Measurements from ENCODE around the gene ZNF678.

The ZNF678 gene

GRCh38 chr1:227718932-227719331 lies 155.6 kb downstream of the ZNF678 start:
- DNase-seq (ENCODE audit: low read depth): no peak
- H3K4me3 ChIP-seq (ENCODE audit: low read depth, low read length): no peak overlapping the region
- no peak for TF ChIP-seq CTCF (conservative IDR thresholded peaks at IDR 0.05; ENCODE audit: low read depth, low read length)

GRCh38 chr1:227723474-227723873 lies 160.1 kb downstream of the ZNF678 start:
- DNase-seq (ENCODE audit: low read depth): peak; percentile 18
- H3K4me3 ChIP-seq (ENCODE audit: low read depth, low read length): no peak overlapping the region
- TF ChIP-seq CTCF (conservative IDR thresholded peaks at IDR 0.05; ENCODE audit: low read depth, low read length): no peak

DNA sequence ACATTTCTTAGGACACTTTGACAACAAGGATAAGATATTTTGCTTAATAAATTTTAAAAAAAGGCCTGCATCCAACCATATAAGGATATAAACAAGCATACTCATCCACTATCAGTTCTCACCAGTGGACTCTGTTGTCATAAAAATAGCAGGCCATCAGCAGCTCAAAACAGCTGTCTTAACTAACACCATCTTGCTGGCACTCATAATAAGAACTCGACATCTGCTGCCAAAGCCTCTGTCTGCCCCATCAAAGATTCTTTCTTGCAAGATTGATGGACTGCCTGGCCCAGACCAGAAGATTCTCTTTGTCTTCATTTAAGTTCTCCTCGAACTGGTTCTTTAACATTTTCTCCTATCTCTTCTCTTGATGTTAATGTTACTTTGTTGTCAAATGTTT lies 161.7 kb downstream of the ZNF678 start:
- no peak for TF ChIP-seq CTCF (conservative IDR thresholded peaks at IDR 0.05; ENCODE audit: low read depth, low read length)
- no peak for DNase-seq (ENCODE audit: low read depth)
- no peak overlapping the region for H3K4me3 ChIP-seq (ENCODE audit: low read depth, low read length)

DNA sequence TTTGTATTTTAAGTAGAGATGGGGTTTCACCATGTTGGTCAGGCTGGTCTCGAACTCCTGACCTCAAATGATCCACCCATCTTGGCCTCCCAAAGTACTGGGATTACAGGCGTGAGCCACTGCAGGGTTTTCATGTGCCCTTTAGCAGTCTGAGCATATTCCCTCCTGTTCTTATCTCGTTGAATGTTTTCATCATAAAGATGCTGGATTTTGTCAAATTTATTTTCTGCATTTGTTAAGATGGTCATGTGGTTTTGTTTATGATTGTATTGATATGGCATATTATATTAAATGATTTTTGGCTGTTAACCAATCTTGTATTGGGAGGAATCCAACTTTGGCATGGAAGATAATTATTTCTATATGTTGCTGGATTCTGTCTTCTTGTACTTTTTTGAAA lies 163.0 kb downstream of the ZNF678 start:
- no peak for TF ChIP-seq CTCF (conservative IDR thresholded peaks at IDR 0.05; ENCODE audit: low read depth, low read length)

More for the DNA sequence above, 163.0 kb downstream of the ZNF678 start:
- no peak overlapping the region for H3K4me3 ChIP-seq (ENCODE audit: low read depth, low read length)
- no peak for DNase-seq (ENCODE audit: low read depth)
